OCI-LY7 (cell line): Measurements from ENCODE around the gene EIF5A.
"Not testable (repeated sequence)": the region's sequence is repeated elsewhere in the genome, so short reads cannot be mapped to it uniquely, and the experiment has no call there.

ENCODE experiments used
- CTCF ChIP-seq: fragments of 200-600 bp; sonication (generic); conservative IDR thresholded peaks from 2 replicates; pipeline ENCODE4 v1.5.1; 2014; ENCODE audit warnings: mild to moderate bottlenecking, antibody characterized with exemption, low read length, moderate library complexity, mixed read lengths
- EZH2phosphoT487 ChIP-seq: fragments of 200-600 bp; sonication (generic); IDR thresholded peaks from 2 replicates; pipeline ENCODE4 v1.6.1; 2018; ENCODE audit warnings: low read depth, borderline replicate concordance, mild to moderate bottlenecking, mixed run types, antibody characterized with exemption, low read length, moderate library complexity, mixed read lengths

- TF ChIP-seq CTCF, EZH2phosphoT487: not testable (repeated sequence)
These were observed 25.2 kb downstream of the EIF5A start for GRCh38 chr17:7332600-7333069.
